Measurements from ENCODE around the gene ERCC6. TPM values are rescaled to one million over a fixed set of nuclear protein-coding genes. Genes with fewer than 3 reads are reported as not detected.

Gene ERCC6
- total RNA-seq, 1 donor from 2014 or later = 19.9 TPM

GRCh38 chr10:49512121-49512809 is 26.7 kb downstream of the ERCC6 start:
- TF ChIP-seq CTCF (IDR thresholded peaks at IDR 0.05; ENCODE audit: borderline replicate concordance) = peak; percentile 67
- intact Hi-C loops (cut with micrococcal nuclease) = loop anchor here (10.0 kb wide), 1 partner anchor 107 kb away; no protein-coding TSS in a partner anchor

DNA sequence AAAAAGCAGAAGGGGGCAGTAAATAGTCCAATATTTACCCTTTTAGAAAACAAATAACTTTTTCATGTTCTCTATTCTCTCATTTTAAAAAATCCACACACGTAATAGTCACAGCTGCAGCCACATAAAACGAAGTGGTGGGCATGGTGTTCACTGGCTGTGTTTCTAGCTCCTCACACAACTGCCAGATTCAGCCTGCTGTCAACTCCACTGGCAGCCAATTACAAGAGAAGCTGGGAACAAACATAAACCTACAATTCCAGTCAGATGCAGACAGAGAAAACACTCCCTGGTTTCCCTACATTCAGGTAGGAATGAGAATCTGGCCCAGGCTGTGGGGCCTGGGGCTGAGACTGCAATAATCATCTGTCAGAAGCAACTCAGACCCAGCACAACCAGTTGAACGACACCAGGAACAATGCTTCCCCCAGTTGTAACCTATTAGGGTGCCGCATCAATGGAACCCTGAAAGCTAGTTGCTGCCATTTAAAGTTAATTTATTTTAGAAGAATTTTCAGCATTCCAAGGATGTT is 29.1 kb downstream of the ERCC6 start:
- Histone ChIP-seq H3K4me3 (no peak overlapping the region), H3K9me3 (replicated peaks) (no peaks in the 10 kb centered on the region), H3K36me3 (peaks cover 20% of the 10 kb centered on the region), H3K4me1 (peaks cover 23% of the 10 kb centered on the region), H3K27ac (replicated peaks) (no peak overlapping the region), H3K27me3 (ENCODE audit: low read depth) (no peaks in the 10 kb centered on the region)
- TF ChIP-seq CTCF (IDR thresholded peaks at IDR 0.05; ENCODE audit: borderline replicate concordance) = no peak
- DNase-seq = no peak
- intact Hi-C loops (cut with micrococcal nuclease) = loop anchor here (10.0 kb wide), 1 partner anchor 105 kb away; no protein-coding TSS in a partner anchor

More at GRCh38 chr10:49512121-49512809, 26.7 kb downstream of the ERCC6 start:
- no peak for DNase-seq
- Histone ChIP-seq H3K4me3 (no peak overlapping the region), H3K27me3 (ENCODE audit: low read depth) (no peaks in the 10 kb centered on the region), H3K36me3 (peaks cover 31% of the 10 kb centered on the region), H3K27ac (replicated peaks) (no peak overlapping the region), H3K9me3 (replicated peaks) (no peaks in the 10 kb centered on the region), H3K4me1 (peaks cover 23% of the 10 kb centered on the region)

- no peak for TF ChIP-seq CTCF (IDR thresholded peaks at IDR 0.05; ENCODE audit: borderline replicate concordance)
- DNase-seq = no peak
- H3K27me3 ChIP-seq (ENCODE audit: low read depth) = no peaks in the 10 kb centered on the region
- H3K27ac ChIP-seq (replicated peaks) = no peak overlapping the region
- H3K36me3 ChIP-seq = peaks cover 23% of the 10 kb centered on the region
- no peak overlapping the region for H3K4me3 ChIP-seq
- peaks cover 23% of the 10 kb centered on the region for H3K4me1 ChIP-seq
- intact Hi-C loops (cut with micrococcal nuclease) = no loop called here
- H3K9me3 ChIP-seq (replicated peaks) = no peaks in the 10 kb centered on the region
Measured at GRCh38 chr10:49508654-49509053, 30.3 kb downstream of the ERCC6 start.

- Histone ChIP-seq H3K27me3 (ENCODE audit: low read depth) (no peaks in the 10 kb centered on the region), H3K4me1 (peaks cover 24% of the 10 kb centered on the region), H3K9me3 (replicated peaks) (no peaks in the 10 kb centered on the region), H3K36me3 (peaks cover 23% of the 10 kb centered on the region), H3K27ac (replicated peaks) (no peak overlapping the region), H3K4me3 (no peak overlapping the region)
- DNase-seq = no peak
- no peak for TF ChIP-seq CTCF (IDR thresholded peaks at IDR 0.05; ENCODE audit: borderline replicate concordance)
- intact Hi-C loops (cut with micrococcal nuclease) = no loop called here
Measured at GRCh38 chr10:49508249-49508648, 30.7 kb downstream of the ERCC6 start.

DNA sequence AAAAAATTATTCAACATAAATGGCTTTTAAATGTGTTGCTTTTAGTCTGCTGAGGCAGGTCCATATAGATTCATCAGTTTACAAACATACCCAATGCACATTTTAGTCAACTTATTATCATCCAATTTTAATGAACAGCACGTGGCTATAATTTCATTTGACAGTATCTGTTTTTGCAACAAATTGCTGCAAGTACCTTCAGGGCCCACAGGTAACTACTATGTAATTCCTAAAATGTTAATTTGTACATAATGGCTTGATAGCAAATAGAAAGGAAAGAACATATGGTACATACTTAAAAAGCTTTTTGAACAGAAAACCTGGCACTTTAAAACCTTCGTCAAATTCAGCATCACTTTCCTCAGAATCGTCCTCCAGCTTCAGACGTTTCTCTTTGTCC is 33.3 kb downstream of the ERCC6 start:
- Histone ChIP-seq H3K4me1 (peaks cover 41% of the 10 kb centered on the region), H3K27ac (replicated peaks) (no peak overlapping the region), H3K4me3 (no peak overlapping the region), H3K36me3 (peaks cover 15% of the 10 kb centered on the region), H3K27me3 (ENCODE audit: low read depth) (no peaks in the 10 kb centered on the region), H3K9me3 (replicated peaks) (no peaks in the 10 kb centered on the region)
- no peak for TF ChIP-seq CTCF (IDR thresholded peaks at IDR 0.05; ENCODE audit: borderline replicate concordance)
- no peak for DNase-seq
- intact Hi-C loops (cut with micrococcal nuclease) = no loop called here

All from left ventricle myocardium inferior (tissue), 1 donor.